Gastroesophageal sphincter (tissue), 3 donors: ENCODE results near the gene OSCP1.

ENCODE experiments used
- CTCF ChIP-seq, 4 experiments: fragments of 200-600 bp in 2 of 4; fragments of 450-650 bp in 2 of 4; sonication (generic) in 1 of 4; IDR thresholded peaks; one replicate each; pipeline ENCODE4 v1.5.1; 2017 to 2019; ENCODE audit warnings: antibody characterized with exemption in 4 of 4, mild to moderate bottlenecking in 2 of 4, moderate library complexity in 2 of 4
- EP300 ChIP-seq: sonication (generic); formaldehyde crosslinking; IDR thresholded peaks from one replicate; pipeline ENCODE4 v1.6.1; 2017; ENCODE audit warnings: antibody characterized with exemption, mild to moderate bottlenecking
- POLR2AphosphoS5 ChIP-seq: sonication (generic); formaldehyde crosslinking; IDR thresholded peaks from one replicate; pipeline ENCODE4 v1.6.1; 2017; ENCODE audit warnings: antibody characterized with exemption

- TF ChIP-seq CTCF (IDR thresholded peaks at IDR 0.05): no peak
- no peak for TF ChIP-seq POLR2AphosphoS5
- TF ChIP-seq EP300: no peak
These were observed 30.7 kb downstream of the OSCP1 start for GRCh38 chr1:36419569-36419968.
